ENCODE data around the gene LCLAT1. TPM values are rescaled to one million over a fixed set of nuclear protein-coding genes. Genes with fewer than 3 reads are reported as not detected.

The LCLAT1 gene
- total RNA-seq, 1 experiment from 2014 or later: 32.9 TPM

DNA sequence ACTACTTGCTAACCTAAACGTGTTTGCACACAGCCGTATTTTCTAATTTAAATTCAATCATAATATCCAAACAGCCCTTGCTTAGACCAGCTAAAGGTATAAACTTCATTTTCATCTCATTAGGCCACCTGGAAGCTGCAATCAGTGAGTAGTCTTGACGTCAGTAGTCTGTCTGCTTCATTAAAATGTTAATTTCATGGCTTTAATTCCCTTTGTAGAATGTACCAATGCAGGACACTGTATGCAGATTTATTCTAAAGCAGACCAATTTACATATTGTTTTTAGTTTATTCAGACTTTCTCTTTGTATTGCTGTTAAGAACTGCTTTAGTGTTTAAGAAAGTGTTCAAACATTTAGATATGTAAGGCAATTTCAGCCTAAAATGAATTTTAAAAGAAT lies 158.2 kb downstream of the LCLAT1 start:
- H3K18ac ChIP-seq (ENCODE audit: insufficient read length, low read depth, low read length): no peak overlapping the region
- no peak overlapping the region for H2BK20ac ChIP-seq (ENCODE audit: low read depth, low read length, poor library complexity, severe bottlenecking)
- no peaks in the 10 kb centered on the region for H3K27me3 ChIP-seq (ENCODE audit: insufficient read depth, low read length)
- no peak overlapping the region for H2BK5ac ChIP-seq (ENCODE audit: insufficient read length, low read length)
- H3K23me2 ChIP-seq (ENCODE audit: insufficient read length, low read depth, low read length, poor library complexity, severe bottlenecking): no peaks in the 10 kb centered on the region
- H2BK120ac ChIP-seq (ENCODE audit: low read depth, low read length, poor library complexity, severe bottlenecking): no peak overlapping the region
- no peak overlapping the region for H2BK12ac ChIP-seq (ENCODE audit: insufficient read length, low read depth, low read length)
- no peaks in the 10 kb centered on the region for H3K79me1 ChIP-seq (ENCODE audit: insufficient read depth, low read depth, low read length, poor library complexity, severe bottlenecking)
- H3K14ac ChIP-seq (ENCODE audit: insufficient read depth, low read length): no peak overlapping the region
- peaks cover 12% of the 10 kb centered on the region; the same call in 1 of the 2 replicates for H3K4me1 ChIP-seq (ENCODE audit: insufficient read depth, low read length)
- Mint-ChIP-seq H3K4me3 (peak overlapping the region in 1 of 2 experiments; percentile 10; a peak in 1 of 5 replicates), H3K27ac (peak overlapping the region; percentile 89 to 90 (median 90); a peak in 6 of 7 replicates), H3K9me3 (peaks cover 3 to 4% of the 10 kb centered on the region in 2 experiments; a peak in 3 of 5 replicates), H3K27me3 (ENCODE audit: low read depth) (no peaks in the 10 kb centered on the region), H3K36me3 (ENCODE audit: insufficient read depth in 1 of 3, low read depth in 3 of 3) (peaks cover 8 to 23% (median 20%) of the 10 kb centered on the region in 3 experiments), H3K4me1 (peaks cover 33 to 43% of the 10 kb centered on the region in 2 experiments)
- no peak overlapping the region for H2AK5ac ChIP-seq (ENCODE audit: insufficient read length, low read length)
- H2BK15ac ChIP-seq (ENCODE audit: low read depth, low read length): no peak overlapping the region
- TF ChIP-seq, protein P1, sequence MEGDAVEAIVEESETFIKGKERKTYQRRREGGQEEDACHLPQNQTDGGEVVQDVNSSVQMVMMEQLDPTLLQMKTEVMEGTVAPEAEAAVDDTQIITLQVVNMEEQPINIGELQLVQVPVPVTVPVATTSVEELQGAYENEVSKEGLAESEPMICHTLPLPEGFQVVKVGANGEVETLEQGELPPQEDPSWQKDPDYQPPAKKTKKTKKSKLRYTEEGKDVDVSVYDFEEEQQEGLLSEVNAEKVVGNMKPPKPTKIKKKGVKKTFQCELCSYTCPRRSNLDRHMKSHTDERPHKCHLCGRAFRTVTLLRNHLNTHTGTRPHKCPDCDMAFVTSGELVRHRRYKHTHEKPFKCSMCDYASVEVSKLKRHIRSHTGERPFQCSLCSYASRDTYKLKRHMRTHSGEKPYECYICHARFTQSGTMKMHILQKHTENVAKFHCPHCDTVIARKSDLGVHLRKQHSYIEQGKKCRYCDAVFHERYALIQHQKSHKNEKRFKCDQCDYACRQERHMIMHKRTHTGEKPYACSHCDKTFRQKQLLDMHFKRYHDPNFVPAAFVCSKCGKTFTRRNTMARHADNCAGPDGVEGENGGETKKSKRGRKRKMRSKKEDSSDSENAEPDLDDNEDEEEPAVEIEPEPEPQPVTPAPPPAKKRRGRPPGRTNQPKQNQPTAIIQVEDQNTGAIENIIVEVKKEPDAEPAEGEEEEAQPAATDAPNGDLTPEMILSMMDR (conservative IDR thresholded peaks at IDR 0.05): no peak
- no peaks in the 10 kb centered on the region for H4K20me1 ChIP-seq (ENCODE audit: control insufficient read depth, insufficient read depth, insufficient read length)
- H3K4ac ChIP-seq (ENCODE audit: low read depth, low read length): no peak overlapping the region
- H3K23ac ChIP-seq (ENCODE audit: insufficient read length, low read depth, low read length): no peak overlapping the region
- no peaks in the 10 kb centered on the region for H3K9me3 ChIP-seq (ENCODE audit: control insufficient read depth, low read depth, low read length)
- H3K4me2 ChIP-seq (ENCODE audit: insufficient read depth, insufficient read length, low read length): no peak overlapping the region
- no peak overlapping the region for H4K8ac ChIP-seq (replicated peaks; ENCODE audit: insufficient read length, low read depth, low read length)
- H4K5ac ChIP-seq (ENCODE audit: insufficient read length, low read depth, low read length): no peak overlapping the region
- H2AFZ ChIP-seq (ENCODE audit: low read length): no peak overlapping the region
- H3K56ac ChIP-seq (ENCODE audit: insufficient read length, low read depth, low read length): no peak overlapping the region
- no peak overlapping the region for H3K9ac ChIP-seq (ENCODE audit: extremely low read depth, insufficient read length, low read length)
- no peak for DNase-seq
- H3T11ph ChIP-seq (ENCODE audit: low read length): no peak overlapping the region
- no CpG with 5 or more reads among the region's 3 CpGs for WGBS (ENCODE audit: extremely low coverage, insufficient read length, low lambda C conversion rate)
- H3K27ac ChIP-seq (ENCODE audit: insufficient read length, low read depth, low read length): no peak overlapping the region
- no peak overlapping the region for H4K91ac ChIP-seq (ENCODE audit: insufficient read length, low read depth, low read length)
- H3K79me2 ChIP-seq (ENCODE audit: insufficient read depth, low read length): no peaks in the 10 kb centered on the region

All from H9 (cell line).